HG02943 (cell line): Measurements from ENCODE around the gene CATSPER1.

Source experiments
- ATAC-seq: cut with Tn5 transposase; IDR thresholded peaks from one replicate; pipeline ENCODE4 v1.9.1; 2021; ENCODE audit warnings: mild to moderate bottlenecking, low read depth, moderate library complexity; ENCODE audit not compliant: unreplicated experiment

CATSPER1 gene

GRCh38 chr11:66006134-66006890, 20.0 kb downstream of the CATSPER1 start:
- ATAC-seq, result no peak

GRCh38 chr11:66004186-66004585, 22.1 kb downstream of the CATSPER1 start:
- ATAC-seq, result no peak

GRCh38 chr11:66003291-66003690, 23.0 kb downstream of the CATSPER1 start:
- no peak for ATAC-seq

- ATAC-seq, result peak; percentile 39
Observed at GRCh38 chr11:66002648-66003225, 23.5 kb downstream of the CATSPER1 start.

- ATAC-seq, result peak; percentile 81
Observed at GRCh38 chr11:66001942-66002647, 24.2 kb downstream of the CATSPER1 start, which contains the start of the genes BANF1 and EIF1AD. BANF1 (plus strand) TSS chr11:66002503; CDS start chr11:66003251, 748 bp downstream. EIF1AD (minus strand) TSS chr11:66002157; CDS start chr11:66000389, 1,768 bp downstream.

- no peak for ATAC-seq
Observed at GRCh38 chr11:65997286-65997685, 29.0 kb downstream of the CATSPER1 start.

- no peak for ATAC-seq
Observed at GRCh38 chr11:65992056-65992455, 34.2 kb downstream of the CATSPER1 start.

- ATAC-seq, result peak; percentile 77
Observed at GRCh38 chr11:65988791-65989592, 37.3 kb downstream of the CATSPER1 start.

GRCh38 chr11:65987336-65987735, 38.9 kb downstream of the CATSPER1 start:
- no peak for ATAC-seq

GRCh38 chr11:65983589-65983987, 42.7 kb downstream of the CATSPER1 start:
- no peak for ATAC-seq

- ATAC-seq, result no peak
Observed at GRCh38 chr11:65982824-65983588, 43.3 kb downstream of the CATSPER1 start.

GRCh38 chr11:65981972-65982823, 44.1 kb downstream of the CATSPER1 start:
- ATAC-seq, result no peak

- ATAC-seq, result no peak
Observed at GRCh38 chr11:65981101-65981740, 45.1 kb downstream of the CATSPER1 start.

- no peak for ATAC-seq
Observed at GRCh38 chr11:65979261-65979759, 47.0 kb downstream of the CATSPER1 start.

GRCh38 chr11:65978391-65979238, 47.7 kb downstream of the CATSPER1 start:
- ATAC-seq, result no peak

- no peak for ATAC-seq
Observed at GRCh38 chr11:65977621-65978390, 48.5 kb downstream of the CATSPER1 start.
